IMR-90 (cell line): Measurements from ENCODE around the gene U2SURP. TPM values are rescaled to one million over a fixed set of nuclear protein-coding genes. Genes with fewer than 3 reads are reported as not detected.
A peak's percentile ranks its signal among the peaks of the same experiment; 100 is the strongest.

Source experiments
- ATAC-seq: fragments of 200-7000 bp; cut with Tn5 transposase; 2 replicates; pipeline ENCODE4 v1.9.1; 2020; ENCODE audit warnings: low read depth, mild to moderate bottlenecking, moderate library complexity
- BruUV-seq: library from RNA; stranded (reverse); fragments of 400-500 nt; replicated peaks from 2 replicates; lab custom pipeline; 2021; lab: Mats Ljungman, UMichigan
- CTCF ChIA-PET: fragments of 300-600 bp; formaldehyde crosslinking; extraction: SDS; loops from one replicate; lab custom pipeline; 2021; ENCODE audit warnings: antibody characterized with exemption; lab: Yijun Ruan, JAX
- POLR2A ChIA-PET: fragments of 300-600 bp; sonication (Branson Sonifier 250); formaldehyde crosslinking; loops from one replicate; lab custom pipeline; 2022; ENCODE audit warnings: antibody characterized with exemption; ENCODE audit not compliant: unreplicated experiment; lab: Charles Lee
- DNase-seq: peaks from one replicate; pipeline ENCODE4 v3.0.0; 2013
- H2AFZ ChIP-seq: replicated peaks from 2 replicates; pipeline ENCODE3; 2013; ENCODE audit warnings: low read length, mild to moderate bottlenecking; ENCODE audit not compliant: poor library complexity
- H2AK5ac ChIP-seq: 2 replicates; pipeline ENCODE4 v1.6.1; 2013; ENCODE audit warnings: low read depth, low read length, inconsistent platforms
- H2AK9ac ChIP-seq: replicated peaks from 2 replicates; pipeline ENCODE3; 2013; ENCODE audit warnings: mild to moderate bottlenecking, low read depth, low read length, moderate library complexity; ENCODE audit not compliant: poor library complexity
- H2BK120ac ChIP-seq: 2 replicates; pipeline ENCODE4 v1.6.1; 2013; ENCODE audit warnings: low read depth, low read length, inconsistent platforms
- H2BK15ac ChIP-seq: 3 replicates; pipeline ENCODE4 v1.6.1; 2013; ENCODE audit warnings: low read depth, low read length, inconsistent platforms
- H2BK20ac ChIP-seq: 2 replicates; pipeline ENCODE4 v1.6.1; 2013; ENCODE audit warnings: low read depth, mild to moderate bottlenecking, inconsistent platforms, low read length, moderate library complexity
- H2BK5ac ChIP-seq: 2 replicates; pipeline ENCODE4 v1.6.1; 2013; ENCODE audit warnings: mild to moderate bottlenecking, low read depth, low read length, inconsistent platforms; ENCODE audit not compliant: poor library complexity, severe bottlenecking
- H3K14ac ChIP-seq: replicated peaks from 2 replicates; pipeline ENCODE4 v1.6.1; 2013; ENCODE audit warnings: low read depth, low read length, inconsistent platforms
- H3K18ac ChIP-seq: 2 replicates; pipeline ENCODE4 v1.6.1; 2013; ENCODE audit warnings: low read depth, low read length, control low read depth
- H3K23ac ChIP-seq: 2 replicates; pipeline ENCODE4 v1.6.1; 2013; ENCODE audit warnings: low read depth, low read length, inconsistent platforms
- H3K27ac ChIP-seq: 2 replicates; pipeline ENCODE4 v1.5.1; 2013; ENCODE audit warnings: mild to moderate bottlenecking, control low read depth, low read length; ENCODE audit not compliant: insufficient read depth
- H3K27me3 ChIP-seq: 2 replicates; pipeline ENCODE4 v1.6.1; 2013; ENCODE audit warnings: low read length; ENCODE audit not compliant: control insufficient read depth, insufficient read depth
- H3K36me3 ChIP-seq: 2 replicates; pipeline ENCODE4 v1.6.1; 2013; ENCODE audit warnings: low read length, mixed read lengths; ENCODE audit not compliant: control insufficient read depth, insufficient read depth
- H3K4ac ChIP-seq: 2 replicates; pipeline ENCODE4 v1.6.1; 2013; ENCODE audit warnings: low read depth, low read length, inconsistent platforms
- H3K4me1 ChIP-seq: 2 replicates; pipeline ENCODE4 v1.6.1; 2013; ENCODE audit warnings: low read length, mixed read lengths; ENCODE audit not compliant: control insufficient read depth, insufficient read depth
- H3K4me2 ChIP-seq: 2 replicates; pipeline ENCODE4 v1.6.1; 2013; ENCODE audit warnings: low read depth, mild to moderate bottlenecking, control low read depth, low read length, moderate library complexity
- H3K4me3 ChIP-seq: 2 replicates; pipeline ENCODE4 v1.5.1; 2013; ENCODE audit warnings: low read depth, mild to moderate bottlenecking, control low read depth, low read length, moderate library complexity; ENCODE audit not compliant: insufficient read depth
- H3K56ac ChIP-seq: 2 replicates; pipeline ENCODE4 v1.6.1; 2013; ENCODE audit warnings: low read length, inconsistent platforms; ENCODE audit not compliant: insufficient read depth; ENCODE audit errors: extremely low read depth
- H3K79me1 ChIP-seq, 2 experiments: 2 replicates each; pipeline ENCODE4 v1.6.1; 2013; ENCODE audit warnings: low read length in 2 of 2, inconsistent platforms in 1 of 2, low read depth in 1 of 2
- H3K9ac ChIP-seq: 2 replicates; pipeline ENCODE4 v1.6.1; 2013; ENCODE audit warnings: low read depth, low read length, control low read depth
- H3K9me1 ChIP-seq: 2 replicates; pipeline ENCODE4 v1.6.1; 2013; ENCODE audit warnings: low read length, inconsistent platforms; ENCODE audit not compliant: insufficient read depth
- H3K9me3 ChIP-seq: 2 replicates; pipeline ENCODE4 v1.6.1; 2013; ENCODE audit warnings: low read length; ENCODE audit not compliant: control insufficient read depth, insufficient read depth
- H4K20me1 ChIP-seq: 2 replicates; pipeline ENCODE4 v1.6.1; 2013; ENCODE audit warnings: low read length, inconsistent platforms; ENCODE audit not compliant: insufficient read depth
- H4K5ac ChIP-seq: 2 replicates; pipeline ENCODE4 v1.6.1; 2013; ENCODE audit warnings: mild to moderate bottlenecking, low read depth, low read length, control low read depth
- H4K8ac ChIP-seq, 2 experiments: 2 replicates each; pipeline ENCODE4 v1.6.1; 2013; ENCODE audit warnings: low read depth in 2 of 2, low read length in 2 of 2, control low read depth in 1 of 2, inconsistent platforms in 1 of 2
- H4K91ac ChIP-seq: 2 replicates; pipeline ENCODE4 v1.6.1; 2013; ENCODE audit warnings: low read depth, low read length, inconsistent platforms; ENCODE audit not compliant: insufficient read depth
- BHLHE40 ChIP-seq: fragments of 150-350 bp; IDR thresholded peaks from 2 replicates; pipeline ENCODE4 v1.6.1; 2016; ENCODE audit warnings: mild to moderate bottlenecking, low read depth, low read length
- CEBPB ChIP-seq: IDR thresholded peaks from 2 replicates; pipeline ENCODE4 v1.6.1; 2012; ENCODE audit warnings: low read depth, low read length, improper control_type of control experiment
- CHD1 ChIP-seq: IDR thresholded peaks from 2 replicates; pipeline ENCODE4 v1.6.1; 2012; ENCODE audit warnings: low read depth, low read length, improper control_type of control experiment
- CTCF ChIP-seq: conservative IDR thresholded peaks from 2 replicates; pipeline ENCODE4 v1.5.1; 2012; ENCODE audit warnings: mild to moderate bottlenecking, low read depth, low read length, improper control_type of control experiment
- FOS ChIP-seq: fragments of 150-350 bp; IDR thresholded peaks from 2 replicates; pipeline ENCODE4 v1.6.1; 2016; ENCODE audit warnings: low read depth, low read length
- MAFK ChIP-seq: IDR thresholded peaks from 2 replicates; pipeline ENCODE4 v1.6.1; 2012; ENCODE audit warnings: low read depth, low read length, improper control_type of control experiment
- MAZ ChIP-seq: IDR thresholded peaks from 2 replicates; pipeline ENCODE4 v1.6.1; 2012; ENCODE audit warnings: low read depth, mild to moderate bottlenecking, low read length, improper control_type of control experiment, moderate library complexity, borderline replicate concordance
- MXI1 ChIP-seq: IDR thresholded peaks from 2 replicates; pipeline ENCODE4 v1.6.1; 2012; ENCODE audit warnings: low read depth, mild to moderate bottlenecking, low read length, moderate library complexity, borderline replicate concordance
- POLR2A ChIP-seq: IDR thresholded peaks from 2 replicates; pipeline ENCODE4 v1.6.1; 2012; ENCODE audit warnings: mild to moderate bottlenecking, low read depth, low read length
- RAD21 ChIP-seq: IDR thresholded peaks from 2 replicates; pipeline ENCODE4 v1.6.1; 2012; ENCODE audit warnings: low read length, improper control_type of control experiment
- RCOR1 ChIP-seq: IDR thresholded peaks from 2 replicates; pipeline ENCODE4 v1.6.1; 2012; ENCODE audit warnings: mild to moderate bottlenecking, low read length, improper control_type of control experiment; ENCODE audit not compliant: insufficient replicate concordance
- RFX5 ChIP-seq: IDR thresholded peaks from 2 replicates; pipeline ENCODE4 v1.8.0; 2012; ENCODE audit warnings: low read depth, mild to moderate bottlenecking, low read length, moderate library complexity
- SMC3 ChIP-seq: fragments of 150-350 bp; IDR thresholded peaks from 2 replicates; pipeline ENCODE4 v1.6.1; 2016; ENCODE audit warnings: low read depth, mild to moderate bottlenecking, antibody characterized with exemption, low read length, moderate library complexity
- WGBS, 2 experiments: methylation state at CpG; one replicate each; pipeline versions ENCODE4 v1.1.5 to v1.1.7; 2013; ENCODE audit warnings: missing lambda C conversion rate in 2 of 2; ENCODE audit not compliant: insufficient read length in 1 of 2; ENCODE audit errors: extremely low coverage in 2 of 2; 5-methylcytosine and 5-hydroxymethylcytosine counted together
- dilution Hi-C: fragments of 300-500 bp; cut with HindIII; formaldehyde crosslinking; loops from one replicate; pipeline ENCODE4 v1.14.3; 2018; ENCODE audit warnings: low sequenced_read_pairs; ENCODE audit not compliant: unreplicated experiment
- in situ Hi-C: fragments of 300-500 bp; cut with MboI; formaldehyde crosslinking; loops from 3 replicates; pipeline ENCODE4 v1.14.3; 2019; ENCODE audit warnings: low sequenced_read_pairs, inconsistent platforms, mixed read lengths
- intact Hi-C: fragments of 100-400 bp; cut with micrococcal nuclease; formaldehyde crosslinking; loops from 2 replicates; pipeline ENCODE4 v1.10.0; 2022
- polyA plus RNA-seq, 3 experiments: library from polyadenylated mRNA; depleted of rRNA; stranded (reverse); fragments of >200 nt; gene quantifications; 2 replicates each; pipeline ENCODE4 v1.2.3, GENCODE V29; 2012; ENCODE audit warnings: low replicate concordance in 1 of 3
- total RNA-seq: library from RNA; depleted of rRNA; stranded (reverse); fragments of >200 nt; gene quantifications from 2 replicates; pipeline ENCODE4 v1.2.3, GENCODE V29; 2012
- TF ChIP-seq, protein P1 (sequence below): fragments of 150-350 bp; IDR thresholded peaks from 2 replicates; pipeline ENCODE4 v1.6.1; 2016; ENCODE audit warnings: low read depth, mild to moderate bottlenecking, low read length, moderate library complexity, borderline replicate concordance
- TF ChIP-seq, protein P2 (sequence below): fragments of 150-350 bp; IDR thresholded peaks from 2 replicates; pipeline ENCODE4 v1.6.1; 2017; ENCODE audit warnings: mild to moderate bottlenecking, antibody characterized with exemption, low read length, low read depth

U2SURP gene
- total and polyA plus RNA-seq, 2 of the 4 experiments (the other 2 are of a cell fraction): 24.8 to 29.4 TPM

DNA sequence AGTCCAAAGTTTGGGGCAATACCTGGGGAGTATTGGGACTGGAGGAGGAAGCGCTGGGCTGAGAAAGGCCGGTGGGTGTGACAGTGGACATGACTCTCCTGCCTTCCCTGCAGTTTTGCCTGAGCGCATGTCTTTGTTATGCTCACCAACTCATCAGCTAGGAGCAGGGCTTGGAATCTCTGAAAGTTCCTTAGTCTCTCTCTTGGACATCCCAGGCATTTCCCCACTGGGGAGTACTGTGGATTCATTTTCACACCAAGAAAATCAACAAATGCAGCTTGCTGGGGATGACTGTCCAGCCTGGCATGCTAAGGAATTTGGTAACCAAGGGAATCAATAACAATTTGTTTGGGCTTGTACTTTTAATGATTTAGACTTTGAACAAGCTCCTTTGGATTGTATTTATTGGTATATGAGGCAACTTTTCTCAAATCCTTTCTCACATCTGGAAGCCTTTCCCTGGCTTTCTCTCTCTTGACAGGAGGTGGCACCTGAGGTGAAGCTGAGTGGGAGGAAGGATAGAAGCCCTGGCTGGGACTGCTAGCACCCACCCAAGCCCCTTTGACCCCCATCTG, 69.7 kb downstream of the U2SURP start:
- H4K5ac ChIP-seq: no peak overlapping the region
- no peak for TF ChIP-seq CHD1
- TF ChIP-seq CEBPB: peak; percentile 62
- no peak for TF ChIP-seq MAZ
- TF ChIP-seq MAFK: no peak
- TF ChIP-seq, protein P1, sequence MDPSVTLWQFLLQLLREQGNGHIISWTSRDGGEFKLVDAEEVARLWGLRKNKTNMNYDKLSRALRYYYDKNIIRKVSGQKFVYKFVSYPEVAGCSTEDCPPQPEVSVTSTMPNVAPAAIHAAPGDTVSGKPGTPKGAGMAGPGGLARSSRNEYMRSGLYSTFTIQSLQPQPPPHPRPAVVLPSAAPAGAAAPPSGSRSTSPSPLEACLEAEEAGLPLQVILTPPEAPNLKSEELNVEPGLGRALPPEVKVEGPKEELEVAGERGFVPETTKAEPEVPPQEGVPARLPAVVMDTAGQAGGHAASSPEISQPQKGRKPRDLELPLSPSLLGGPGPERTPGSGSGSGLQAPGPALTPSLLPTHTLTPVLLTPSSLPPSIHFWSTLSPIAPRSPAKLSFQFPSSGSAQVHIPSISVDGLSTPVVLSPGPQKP: no peak
- no peak for TF ChIP-seq BHLHE40
- TF ChIP-seq CTCF: peak; percentile 13; the same call in 1 of the 2 replicates
- TF ChIP-seq, protein P2, sequence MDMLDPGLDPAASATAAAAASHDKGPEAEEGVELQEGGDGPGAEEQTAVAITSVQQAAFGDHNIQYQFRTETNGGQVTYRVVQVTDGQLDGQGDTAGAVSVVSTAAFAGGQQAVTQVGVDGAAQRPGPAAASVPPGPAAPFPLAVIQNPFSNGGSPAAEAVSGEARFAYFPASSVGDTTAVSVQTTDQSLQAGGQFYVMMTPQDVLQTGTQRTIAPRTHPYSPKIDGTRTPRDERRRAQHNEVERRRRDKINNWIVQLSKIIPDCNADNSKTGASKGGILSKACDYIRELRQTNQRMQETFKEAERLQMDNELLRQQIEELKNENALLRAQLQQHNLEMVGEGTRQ: no peak
- no peak for TF ChIP-seq POLR2A
- TF ChIP-seq MXI1: no peak
- 0 out of 2 replicates have a peak, but pooled peaks have one; percentile 26 for TF ChIP-seq FOS
- TF ChIP-seq RAD21: 0 out of 2 replicates have a peak, but pooled peaks have one; percentile 0
- TF ChIP-seq SMC3: no peak
- TF ChIP-seq RFX5: no peak
- no peak for TF ChIP-seq RCOR1

More for the DNA sequence above, 69.7 kb downstream of the U2SURP start:
- H3K27ac ChIP-seq: no peak overlapping the region
- no peaks in the 10 kb centered on the region for H3K79me1 ChIP-seq
- no peak overlapping the region for H2BK15ac ChIP-seq
- CTCF ChIA-PET: interaction anchor here (0.7 to 1.5 kb wide), 3 partner anchors 10 to 604 kb away, joined by 3 to 4 read pairs (median 3); no protein-coding TSS in a partner anchor
- H3K23ac ChIP-seq: no peak overlapping the region
- H3K9ac ChIP-seq: no peak overlapping the region
- H2BK20ac ChIP-seq: 0 out of 2 replicates have a peak overlapping the region, but pooled peaks have one; percentile 24
- intact Hi-C loops: loop anchor here (5.0 kb wide), 1 partner anchor 601 kb away; no protein-coding TSS in a partner anchor
- H2AK5ac ChIP-seq: no peak overlapping the region
- no peak overlapping the region for H2BK120ac ChIP-seq
- H2BK5ac ChIP-seq: no peak overlapping the region
- peaks cover 5% of the 10 kb centered on the region for H3K4me1 ChIP-seq
- H3K4ac ChIP-seq: no peak overlapping the region
- H3K4me2 ChIP-seq: peak overlapping the region; percentile 13; the same call in 1 of the 2 replicates
- H4K20me1 ChIP-seq: no peaks in the 10 kb centered on the region
- no peak overlapping the region for H3K18ac ChIP-seq
- no peaks in the 10 kb centered on the region for H3K36me3 ChIP-seq
- H2AFZ ChIP-seq: no peak overlapping the region
- no CpG with 5 or more reads among the region's 3 CpGs for WGBS, 2 experiments
- H4K8ac ChIP-seq: no peak overlapping the region
- no peak overlapping the region for H3K56ac ChIP-seq
- in situ Hi-C loops: no loop called here
- no peak overlapping the region for H3K4me3 ChIP-seq
- peak; percentile 82 for DNase-seq
- POLR2A ChIA-PET: no interaction called here
- no peak overlapping the region for H2AK9ac ChIP-seq
- no peak overlapping the region for H4K91ac ChIP-seq
- ATAC-seq: peak; percentile 91
- no TSS peak for BruUV-seq
- no peaks in the 10 kb centered on the region for H3K9me1 ChIP-seq
- H3K27me3 ChIP-seq: no peaks in the 10 kb centered on the region; the same call in 1 of the 2 replicates
- H3K9me3 ChIP-seq: no peaks in the 10 kb centered on the region
- H3K14ac ChIP-seq: no peak overlapping the region
- dilution Hi-C loops: no loop called here
